ENCODE data around the gene BMPR1A. TPM values are rescaled to one million over a fixed set of nuclear protein-coding genes. Genes with fewer than 3 reads are reported as not detected.
A peak's percentile ranks its signal among the peaks of the same experiment; 100 is the strongest.

Gene BMPR1A
- total RNA-seq, 2 donors from 2014 or later: 69.4 to 96.4 TPM

DNA sequence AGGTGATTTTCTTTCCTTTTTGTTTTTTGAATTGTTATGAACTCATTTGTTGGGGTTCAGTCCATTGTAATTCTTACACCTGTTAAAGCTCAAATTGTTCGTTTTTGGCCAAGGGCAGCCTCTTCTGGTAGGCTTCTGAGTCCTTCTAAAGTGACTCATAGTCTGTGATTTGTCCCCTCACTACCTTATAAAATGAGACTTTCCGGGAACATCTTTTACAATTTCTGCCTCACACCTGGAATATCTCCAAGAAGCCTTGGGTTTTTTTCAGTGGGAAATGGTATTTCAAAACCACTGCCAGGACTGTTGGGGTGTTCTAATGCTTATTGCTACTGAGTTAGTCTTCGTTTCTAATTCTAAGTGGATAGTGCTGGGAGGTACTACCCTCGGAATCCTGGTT is 56.7 kb downstream of the BMPR1A start:
- TF ChIP-seq CTCF (conservative IDR thresholded peaks at IDR 0.05): no peak
- 82 to 91% methylated on average over 1 to 3 of the region's 4 CpGs for WGBS, 2 experiments (ENCODE audit: insufficient coverage in 1 of 2, insufficient read length in 1 of 2)
- Histone ChIP-seq H3K36me3 (ENCODE audit: control insufficient read depth, insufficient read depth, low read length) (peaks cover 37% of the 10 kb centered on the region), H3K9me3 (ENCODE audit: control insufficient read depth, low read length) (no peaks in the 10 kb centered on the region), H3K9ac (ENCODE audit: extremely low read depth, low read length, poor library complexity, severe bottlenecking) (no peak overlapping the region), H3K4me3 (ENCODE audit: low read length) (no peak overlapping the region), H3K27ac (ENCODE audit: low read depth, low read length) (no peak overlapping the region), H3K4me1 (ENCODE audit: control insufficient read depth, insufficient read depth, low read length) (no peaks in the 10 kb centered on the region), H3K27me3 (ENCODE audit: control insufficient read depth, insufficient read depth, low read length, poor library complexity, severe bottlenecking) (no peaks in the 10 kb centered on the region)
- no peak overlapping the region for H3K27ac Mint-ChIP-seq
- H3K4me3 Mint-ChIP-seq: no peak overlapping the region
- H3K4me1 Mint-ChIP-seq: peaks cover 31% of the 10 kb centered on the region
- no peak for DNase-seq
- peaks cover 21% of the 10 kb centered on the region for H3K36me3 Mint-ChIP-seq (ENCODE audit: low read depth)
- H3K27me3 Mint-ChIP-seq (ENCODE audit: insufficient read depth): no peaks in the 10 kb centered on the region
- no peaks in the 10 kb centered on the region for H3K9me3 Mint-ChIP-seq

DNA sequence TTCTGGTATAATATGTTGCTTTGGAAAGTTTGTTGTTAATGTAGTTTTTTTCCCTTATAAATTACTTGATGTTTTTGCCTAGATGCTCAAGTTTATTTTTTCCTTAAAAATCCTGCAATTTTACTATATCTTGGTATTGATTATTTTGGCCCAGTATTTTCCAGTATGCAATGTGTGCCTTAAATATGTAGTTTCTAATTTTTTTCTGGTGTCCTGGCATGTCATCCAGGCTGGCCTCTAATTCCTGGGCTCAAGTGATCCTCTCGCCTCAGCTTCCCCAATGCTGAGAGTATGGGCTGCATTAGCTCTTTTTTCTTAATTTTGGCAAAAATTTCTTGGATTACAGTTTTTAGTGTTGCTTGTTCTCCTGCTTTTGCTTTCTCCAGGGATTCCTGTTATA is 57.6 kb downstream of the BMPR1A start:
- Mint-ChIP-seq H3K27me3 (ENCODE audit: insufficient read depth) (no peaks in the 10 kb centered on the region), H3K27ac (no peak overlapping the region), H3K4me1 (peaks cover 37% of the 10 kb centered on the region), H3K4me3 (no peak overlapping the region), H3K9me3 (no peaks in the 10 kb centered on the region), H3K36me3 (ENCODE audit: low read depth) (peaks cover 21% of the 10 kb centered on the region)
- no peaks in the 10 kb centered on the region for H3K9me3 ChIP-seq (ENCODE audit: control insufficient read depth, low read length)
- peaks cover 31% of the 10 kb centered on the region for H3K36me3 ChIP-seq (ENCODE audit: control insufficient read depth, insufficient read depth, low read length)
- DNase-seq: no peak
- 94 to 100% methylated on average over 1 of the region's 1 CpG for WGBS, 2 experiments (ENCODE audit: insufficient coverage in 1 of 2, insufficient read length in 1 of 2)
- no peaks in the 10 kb centered on the region for H3K27me3 ChIP-seq (ENCODE audit: control insufficient read depth, insufficient read depth, low read length, poor library complexity, severe bottlenecking)
- no peak overlapping the region for H3K27ac ChIP-seq (ENCODE audit: low read depth, low read length)
- no peak overlapping the region for H3K4me3 ChIP-seq (ENCODE audit: low read length)
- no peak for TF ChIP-seq CTCF (conservative IDR thresholded peaks at IDR 0.05)
- H3K4me1 ChIP-seq (ENCODE audit: control insufficient read depth, insufficient read depth, low read length): no peaks in the 10 kb centered on the region
- no peak overlapping the region for H3K9ac ChIP-seq (ENCODE audit: extremely low read depth, low read length, poor library complexity, severe bottlenecking)

DNA sequence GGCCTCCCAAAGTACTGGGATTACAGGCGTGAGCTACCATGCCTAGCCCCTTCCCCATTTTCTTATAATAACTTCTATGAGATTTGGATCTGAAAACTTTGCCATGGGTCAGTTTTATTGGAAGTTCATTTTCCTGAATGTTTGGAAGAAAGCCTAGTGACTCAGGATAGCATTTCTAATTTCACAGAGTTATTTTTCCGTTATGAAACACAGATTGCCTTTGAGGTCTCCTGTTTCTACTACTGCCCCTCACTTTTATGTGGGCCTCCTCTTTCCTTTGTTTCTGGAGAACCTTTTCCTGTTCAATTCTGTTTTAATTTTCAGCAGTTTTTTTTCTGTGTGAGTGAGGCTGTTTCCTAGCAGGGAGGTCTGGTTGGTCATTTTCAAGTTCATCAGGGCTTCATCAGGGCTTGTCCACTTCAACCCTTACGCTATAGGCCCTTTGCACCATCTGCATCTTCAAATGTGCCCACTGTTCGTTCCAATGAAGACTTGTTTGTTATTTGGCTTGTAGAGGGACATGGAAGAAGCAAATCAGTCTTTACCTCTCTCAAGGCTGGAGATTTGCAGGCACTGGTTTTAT is 58.7 kb downstream of the BMPR1A start:
- peaks cover 18% of the 10 kb centered on the region for H3K36me3 Mint-ChIP-seq (ENCODE audit: low read depth)
- H3K27ac Mint-ChIP-seq: peak overlapping the region; percentile 53
- H3K4me3 Mint-ChIP-seq: no peak overlapping the region
- Histone ChIP-seq H3K9me3 (ENCODE audit: control insufficient read depth, low read length) (no peaks in the 10 kb centered on the region), H3K4me3 (ENCODE audit: low read length) (no peak overlapping the region), H3K36me3 (ENCODE audit: control insufficient read depth, insufficient read depth, low read length) (peaks cover 25% of the 10 kb centered on the region), H3K4me1 (ENCODE audit: control insufficient read depth, insufficient read depth, low read length) (no peaks in the 10 kb centered on the region), H3K27me3 (ENCODE audit: control insufficient read depth, insufficient read depth, low read length, poor library complexity, severe bottlenecking) (no peaks in the 10 kb centered on the region), H3K9ac (ENCODE audit: extremely low read depth, low read length, poor library complexity, severe bottlenecking) (no peak overlapping the region), H3K27ac (ENCODE audit: low read depth, low read length) (no peak overlapping the region)
- 85 to 95% methylated on average over 3 to 4 of the region's 4 CpGs for WGBS, 2 experiments (ENCODE audit: insufficient coverage in 1 of 2, insufficient read length in 1 of 2)
- no peak for DNase-seq
- TF ChIP-seq CTCF (conservative IDR thresholded peaks at IDR 0.05): no peak
- H3K9me3 Mint-ChIP-seq: no peaks in the 10 kb centered on the region
- peaks cover 37% of the 10 kb centered on the region for H3K4me1 Mint-ChIP-seq
- H3K27me3 Mint-ChIP-seq (ENCODE audit: insufficient read depth): no peaks in the 10 kb centered on the region
